Left ventricle myocardium inferior (tissue), 1 donor: ENCODE results near the gene DRG2. TPM values are rescaled to one million over a fixed set of nuclear protein-coding genes. Genes with fewer than 3 reads are reported as not detected.

Source experiments
- DNase-seq: peaks from one replicate; pipeline ENCODE4 v3.0.0-alpha.2; 2020
- H3K27ac ChIP-seq: fragments of 200-600 bp; replicated peaks from 2 replicates; pipeline ENCODE4 v1.8.0; 2021
- H3K27me3 ChIP-seq: fragments of 200-600 bp; 2 replicates; pipeline ENCODE4 v1.8.0; 2021; ENCODE audit warnings: low read depth
- H3K36me3 ChIP-seq: fragments of 200-600 bp; 2 replicates; pipeline ENCODE4 v1.8.0; 2021
- H3K4me1 ChIP-seq: fragments of 200-600 bp; 2 replicates; pipeline ENCODE4 v1.8.0; 2021
- H3K4me3 ChIP-seq: fragments of 200-600 bp; 2 replicates; pipeline ENCODE4 v1.8.0; 2021; ENCODE audit warnings: mild to moderate bottlenecking, moderate library complexity
- H3K9me3 ChIP-seq: fragments of 200-600 bp; replicated peaks from 2 replicates; pipeline ENCODE4 v1.8.0; 2021
- CTCF ChIP-seq: fragments of 200-600 bp; IDR thresholded peaks from 2 replicates; pipeline ENCODE4 v1.8.0; 2021; ENCODE audit warnings: antibody characterized with exemption, mild to moderate bottlenecking, borderline replicate concordance
- intact Hi-C: fragments of 100-400 bp; cut with micrococcal nuclease; formaldehyde crosslinking; loops from one replicate; pipeline ENCODE4 v1.11.0; 2022
- total RNA-seq: library from RNA; stranded (reverse); fragmentation: NEBNext Ultra II Directional; extraction: Animal tissue kit (Norgen Biotek cat#: 25700); gene quantifications from one replicate; pipeline ENCODE4 v1.2.1, GENCODE V29; 2021
- donor health status: DM: no; HTN: yes; CAD: no; lungs with severe emphysema.

Gene DRG2
- total RNA-seq, 1 donor from 2014 or later: 20.2 TPM

GRCh38 chr17:18139498-18139897 lies 51.8 kb downstream of the DRG2 start:
- H3K27ac ChIP-seq: no peak overlapping the region
- intact Hi-C loops: no loop called here
- no peaks in the 10 kb centered on the region for H3K36me3 ChIP-seq
- no peak for TF ChIP-seq CTCF
- H3K9me3 ChIP-seq: no peaks in the 10 kb centered on the region
- H3K27me3 ChIP-seq: peaks cover 7% of the 10 kb centered on the region
- DNase-seq: no peak
- H3K4me1 ChIP-seq: peaks cover 5% of the 10 kb centered on the region
- no peak overlapping the region for H3K4me3 ChIP-seq

DNA sequence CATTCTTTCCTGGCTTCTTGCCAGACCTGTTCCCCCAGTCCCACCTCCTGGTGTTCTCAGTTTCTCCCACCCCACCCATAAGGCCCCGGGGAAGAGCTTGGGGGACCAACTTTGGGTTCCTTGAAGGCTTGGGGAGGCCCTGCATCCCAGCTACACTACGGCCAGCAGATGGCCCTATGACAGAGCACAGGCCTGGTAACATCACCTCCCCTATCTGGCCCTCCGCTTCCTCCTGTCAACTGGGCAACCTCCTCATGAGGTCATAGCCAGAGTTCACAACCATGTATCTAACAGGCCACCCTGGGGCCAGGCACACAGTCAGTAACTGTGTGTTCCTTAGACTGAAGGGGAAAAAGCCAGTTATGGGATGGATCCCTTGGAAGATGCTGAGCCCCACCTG lies 52.2 kb downstream of the DRG2 start:
- H3K4me3 ChIP-seq: no peak overlapping the region
- intact Hi-C loops: no loop called here
- no peak for DNase-seq
- H3K4me1 ChIP-seq: peaks cover 5% of the 10 kb centered on the region
- H3K27me3 ChIP-seq: peaks cover 7% of the 10 kb centered on the region
- no peak overlapping the region for H3K27ac ChIP-seq
- H3K9me3 ChIP-seq: no peaks in the 10 kb centered on the region
- TF ChIP-seq CTCF: no peak
- no peaks in the 10 kb centered on the region for H3K36me3 ChIP-seq

- H3K27me3 ChIP-seq: peaks cover 7% of the 10 kb centered on the region
- TF ChIP-seq CTCF: no peak
- no peaks in the 10 kb centered on the region for H3K9me3 ChIP-seq
- no peak for DNase-seq
- H3K4me1 ChIP-seq: peaks cover 5% of the 10 kb centered on the region
- H3K4me3 ChIP-seq: no peak overlapping the region
- no peaks in the 10 kb centered on the region for H3K36me3 ChIP-seq
- no peak overlapping the region for H3K27ac ChIP-seq
- intact Hi-C loops: no loop called here
Observed at GRCh38 chr17:18140648-18141047, 52.9 kb downstream of the DRG2 start.

GRCh38 chr17:18141210-18141803 lies 53.6 kb downstream of the DRG2 start:
- no peak for DNase-seq
- no peaks in the 10 kb centered on the region for H3K9me3 ChIP-seq
- no peak overlapping the region for H3K4me3 ChIP-seq
- intact Hi-C loops: no loop called here
- peak; percentile 72 for TF ChIP-seq CTCF
- peaks cover 5% of the 10 kb centered on the region for H3K4me1 ChIP-seq
- no peaks in the 10 kb centered on the region for H3K36me3 ChIP-seq
- no peak overlapping the region for H3K27ac ChIP-seq
- peaks cover 3% of the 10 kb centered on the region for H3K27me3 ChIP-seq

- no peak overlapping the region for H3K4me3 ChIP-seq
- H3K27ac ChIP-seq: no peak overlapping the region
- no peaks in the 10 kb centered on the region for H3K27me3 ChIP-seq
- DNase-seq: no peak
- TF ChIP-seq CTCF: no peak
- H3K4me1 ChIP-seq: peaks cover 5% of the 10 kb centered on the region
- no peaks in the 10 kb centered on the region for H3K9me3 ChIP-seq
- H3K36me3 ChIP-seq: no peaks in the 10 kb centered on the region
- intact Hi-C loops: no loop called here
Observed at GRCh38 chr17:18142417-18142816, 54.7 kb downstream of the DRG2 start.
